ENCODE measurements around the gene STXBP3.

STXBP3 gene

GRCh38 chr1:108808438-108808837 lies 62.0 kb downstream of the STXBP3 start:
- no peak for DNase-seq

- DNase-seq, result no peak
Observed at GRCh38 chr1:108811611-108812010, 65.1 kb downstream of the STXBP3 start.

- no peak for DNase-seq
Observed at GRCh38 chr1:108813326-108813725, 66.9 kb downstream of the STXBP3 start.

- peak; percentile 12 for DNase-seq
Observed at GRCh38 chr1:108814343-108815125, 68.1 kb downstream of the STXBP3 start.

GRCh38 chr1:108815566-108815965 lies 69.1 kb downstream of the STXBP3 start:
- no peak for DNase-seq

- DNase-seq, result peak; percentile 92
Observed at GRCh38 chr1:108816049-108816893, 69.8 kb downstream of the STXBP3 start.

GRCh38 chr1:108817016-108817415 lies 70.5 kb downstream of the STXBP3 start:
- no peak for DNase-seq

GRCh38 chr1:108817811-108818210 lies 71.3 kb downstream of the STXBP3 start:
- DNase-seq, result no peak

GRCh38 chr1:108819878-108820277 lies 73.4 kb downstream of the STXBP3 start:
- no peak for DNase-seq

GRCh38 chr1:108823632-108824031 lies 77.2 kb downstream of the STXBP3 start:
- DNase-seq, result no peak

GRCh38 chr1:108824051-108824450 lies 77.6 kb downstream of the STXBP3 start:
- DNase-seq, result no peak

GRCh38 chr1:108826081-108826635 lies 79.7 kb downstream of the STXBP3 start:
- DNase-seq, result no peak

- DNase-seq, result peak; percentile 92
Observed at GRCh38 chr1:108828074-108828961, 81.8 kb downstream of the STXBP3 start.

- DNase-seq, result no peak
Observed at GRCh38 chr1:108829498-108829916, 83.0 kb downstream of the STXBP3 start.

GRCh38 chr1:108830119-108831008 lies 83.9 kb downstream of the STXBP3 start:
- DNase-seq, result peak; percentile 31

GRCh38 chr1:108831225-108831624 lies 84.8 kb downstream of the STXBP3 start:
- DNase-seq, result no peak

- no peak for DNase-seq
Observed at GRCh38 chr1:108832929-108833328, 86.5 kb downstream of the STXBP3 start.

- DNase-seq, result no peak
Observed at GRCh38 chr1:108841703-108842102, 95.2 kb downstream of the STXBP3 start.

GRCh38 chr1:108842525-108843181 lies 96.2 kb downstream of the STXBP3 start:
- no peak for DNase-seq

- DNase-seq, result no peak
Observed at GRCh38 chr1:108843390-108844137, 97.1 kb downstream of the STXBP3 start.
